ENCODE data around the gene AIF1. TPM values are rescaled to one million over a fixed set of nuclear protein-coding genes. Genes with fewer than 3 reads are reported as not detected.

Gene AIF1
- total RNA-seq, 4 donors from 2014 or later, result 6.1 to 112 (median 11.2) TPM

GRCh38 chr6:31627690-31628287, 12.8 kb downstream of the AIF1 start:
- peaks cover 0 to 100% (median 0%) of the 10 kb centered on the region in 3 donors for H3K36me3 ChIP-seq
- H3K27ac ChIP-seq, result no peak overlapping the region
- H3K4me3 ChIP-seq, result no peak overlapping the region
- peaks cover 0 to under 1% (median 0%) of the 10 kb centered on the region in 4 donors for H3K4me1 ChIP-seq
- no peaks in the 10 kb centered on the region for H3K9me3 ChIP-seq
- H3K27me3 ChIP-seq, result no peaks in the 10 kb centered on the region
- TF ChIP-seq CTCF (IDR thresholded peaks at IDR 0.05) (no peak), POLR2A (IDR thresholded peaks at IDR 0.05) (no peak)
- DNase-seq, result no peak

- Histone ChIP-seq H3K27me3 (no peaks in the 10 kb centered on the region), H3K4me3 (no peak overlapping the region), H3K4me1 (no peaks in the 10 kb centered on the region), H3K36me3 (peaks cover 0 to 100% (median 0%) of the 10 kb centered on the region in 3 donors), H3K9me3 (no peaks in the 10 kb centered on the region), H3K27ac (no peak overlapping the region)
- TF ChIP-seq POLR2A (IDR thresholded peaks at IDR 0.05), result no peak
- TF ChIP-seq CTCF (IDR thresholded peaks at IDR 0.05), result no peak
- no peak for DNase-seq
Measured at GRCh38 chr6:31629014-31629413, 14.0 kb downstream of the AIF1 start.

GRCh38 chr6:31630177-31630934, 15.3 kb downstream of the AIF1 start:
- no peak overlapping the region for H3K27ac ChIP-seq
- H3K4me3 ChIP-seq, result no peak overlapping the region
- no peak for DNase-seq
- H3K4me1 ChIP-seq, result no peaks in the 10 kb centered on the region
- peaks cover 0 to 99% (median 0%) of the 10 kb centered on the region in 3 donors for H3K36me3 ChIP-seq
- no peaks in the 10 kb centered on the region for H3K9me3 ChIP-seq
- H3K27me3 ChIP-seq, result no peaks in the 10 kb centered on the region
- no peak for TF ChIP-seq CTCF (IDR thresholded peaks at IDR 0.05)
- TF ChIP-seq POLR2A (IDR thresholded peaks at IDR 0.05), result no peak

- Histone ChIP-seq H3K4me3 (no peak overlapping the region), H3K36me3 (peaks cover 0 to 99% (median 0%) of the 10 kb centered on the region in 3 donors), H3K27ac (no peak overlapping the region), H3K9me3 (no peaks in the 10 kb centered on the region), H3K27me3 (no peaks in the 10 kb centered on the region), H3K4me1 (no peaks in the 10 kb centered on the region)
- TF ChIP-seq POLR2A (IDR thresholded peaks at IDR 0.05), result no peak
- TF ChIP-seq CTCF (IDR thresholded peaks at IDR 0.05), result no peak
- no peak for DNase-seq
Measured at GRCh38 chr6:31631209-31631608, 16.2 kb downstream of the AIF1 start.

GRCh38 chr6:31631681-31632278, 16.7 kb downstream of the AIF1 start:
- Histone ChIP-seq H3K4me1 (no peaks in the 10 kb centered on the region), H3K36me3 (peaks cover 0 to 99% (median 0%) of the 10 kb centered on the region in 3 donors), H3K27ac (no peak overlapping the region), H3K27me3 (no peaks in the 10 kb centered on the region), H3K9me3 (no peaks in the 10 kb centered on the region), H3K4me3 (no peak overlapping the region)
- TF ChIP-seq CTCF (IDR thresholded peaks at IDR 0.05) (no peak), POLR2A (IDR thresholded peaks at IDR 0.05) (no peak)
- DNase-seq, result no peak
